NAMALWA (cell line): Measurements from ENCODE around the gene KIF5B.

ENCODE experiments used
- DNase-seq: peaks from one replicate; pipeline ENCODE4 v3.0.0-alpha.2; 2015; ENCODE audit warnings: low spot score

KIF5B gene

GRCh38 chr10:31961277-31962074 lies 94.7 kb downstream of the KIF5B start:
- DNase-seq, result peak; percentile 64

DNA sequence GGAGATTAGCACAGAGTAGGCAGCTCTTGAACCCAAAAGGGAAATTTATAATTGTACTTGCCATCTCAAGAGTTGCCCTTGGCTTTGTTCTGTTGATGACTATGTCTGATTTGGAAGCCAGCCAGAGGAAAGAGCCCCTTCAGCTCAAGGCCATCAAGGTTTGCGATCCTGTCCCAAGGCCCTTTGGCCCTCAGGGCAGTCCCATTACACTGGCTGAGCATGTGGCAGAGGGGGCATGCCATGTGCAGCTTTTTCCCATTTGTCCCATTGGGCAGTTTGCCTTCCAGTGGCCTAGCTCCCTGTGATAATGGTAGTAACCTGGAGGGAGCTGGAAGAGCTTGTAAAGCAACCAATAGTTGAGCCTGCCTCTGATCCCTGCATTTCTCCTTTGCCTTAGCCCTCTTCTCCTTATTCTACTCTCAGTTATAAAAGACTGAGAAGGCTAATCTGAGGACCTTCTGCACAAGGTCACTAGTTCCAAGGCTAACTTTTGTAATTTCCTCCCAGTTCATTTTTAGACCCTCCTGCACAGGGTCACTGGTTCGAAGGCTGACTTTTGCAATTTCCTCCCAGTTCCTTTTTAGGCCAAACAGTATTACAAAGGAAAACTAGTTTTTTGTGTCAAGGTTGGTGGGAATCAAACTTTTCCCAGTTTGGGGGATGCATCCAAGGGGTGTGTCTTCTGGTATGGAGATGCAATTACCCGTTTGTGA lies 96.6 kb downstream of the KIF5B start:
- no peak for DNase-seq
